H9 (cell line): Measurements from ENCODE around the gene RNF208. TPM values are rescaled to one million over a fixed set of nuclear protein-coding genes. Genes with fewer than 3 reads are reported as not detected.

Experiments used
- DNase-seq: peaks from one replicate; pipeline ENCODE4 v3.0.0-alpha.2; 2017
- H2AFZ ChIP-seq: one replicate; pipeline ENCODE4 v1.6.1; 2013; ENCODE audit warnings: mild to moderate bottlenecking, low read length, control low read depth, moderate library complexity
- H2AK5ac ChIP-seq: 2 replicates; pipeline ENCODE4 v1.6.1; 2013; ENCODE audit warnings: low read length, control low read depth, mixed read lengths; ENCODE audit not compliant: insufficient read length
- H2BK120ac ChIP-seq: one replicate; pipeline ENCODE4 v1.6.1; 2013; ENCODE audit warnings: low read depth, mild to moderate bottlenecking, low read length, control low read depth, inconsistent platforms; ENCODE audit not compliant: poor library complexity, severe bottlenecking
- H2BK12ac ChIP-seq: 2 replicates; pipeline ENCODE4 v1.6.1; 2013; ENCODE audit warnings: low read length, control low read depth, mixed read lengths, low read depth; ENCODE audit not compliant: insufficient read length
- H2BK15ac ChIP-seq: 2 replicates; pipeline ENCODE4 v1.6.1; 2013; ENCODE audit warnings: low read depth, low read length, control low read depth
- H2BK20ac ChIP-seq: one replicate; pipeline ENCODE4 v1.6.1; 2013; ENCODE audit warnings: low read depth, mild to moderate bottlenecking, low read length, control low read depth, inconsistent platforms; ENCODE audit not compliant: poor library complexity, severe bottlenecking
- H2BK5ac ChIP-seq: 2 replicates; pipeline ENCODE4 v1.6.1; 2013; ENCODE audit warnings: low read length, control low read depth, mixed read lengths; ENCODE audit not compliant: insufficient read length
- H3K14ac ChIP-seq: 2 replicates; pipeline ENCODE4 v1.6.1; 2013; ENCODE audit warnings: low read length, control low read depth; ENCODE audit not compliant: insufficient read depth
- H3K18ac ChIP-seq: 2 replicates; pipeline ENCODE4 v1.6.1; 2013; ENCODE audit warnings: low read depth, mild to moderate bottlenecking, mixed read lengths, low read length, control low read depth; ENCODE audit not compliant: insufficient read length
- H3K23ac ChIP-seq: 2 replicates; pipeline ENCODE4 v1.6.1; 2013; ENCODE audit warnings: low read length, control low read depth, mixed read lengths, low read depth; ENCODE audit not compliant: insufficient read length
- H3K23me2 ChIP-seq: 2 replicates; pipeline ENCODE4 v1.6.1; 2013; ENCODE audit warnings: low read depth, mild to moderate bottlenecking, mixed read lengths, low read length, control low read depth; ENCODE audit not compliant: insufficient read length, poor library complexity, severe bottlenecking
- H3K27ac ChIP-seq: 2 replicates; pipeline ENCODE4 v1.5.1; 2013; ENCODE audit warnings: low read length, control low read depth, mixed read lengths, low read depth; ENCODE audit not compliant: insufficient read length
- H3K27me3 ChIP-seq: 2 replicates; pipeline ENCODE4 v1.6.1; 2013; ENCODE audit warnings: low read length, control low read depth, inconsistent platforms; ENCODE audit not compliant: insufficient read depth
- H3K4ac ChIP-seq: 2 replicates; pipeline ENCODE4 v1.6.1; 2013; ENCODE audit warnings: low read depth, mild to moderate bottlenecking, control low read depth, inconsistent platforms, low read length, moderate library complexity
- H3K4me1 ChIP-seq: 2 replicates; pipeline ENCODE4 v1.6.1; 2013; ENCODE audit warnings: low read length, control low read depth, inconsistent platforms; ENCODE audit not compliant: insufficient read depth
- H3K4me2 ChIP-seq: 2 replicates; pipeline ENCODE4 v1.6.1; 2013; ENCODE audit warnings: low read length, control low read depth, mixed read lengths; ENCODE audit not compliant: insufficient read length, insufficient read depth
- H3K56ac ChIP-seq: 2 replicates; pipeline ENCODE4 v1.6.1; 2013; ENCODE audit warnings: low read depth, mild to moderate bottlenecking, mixed read lengths, low read length, control low read depth; ENCODE audit not compliant: insufficient read length
- H3K79me1 ChIP-seq: 2 replicates; pipeline ENCODE4 v1.6.1; 2013; ENCODE audit warnings: low read depth, mild to moderate bottlenecking, moderate library complexity, low read length, control low read depth, inconsistent platforms; ENCODE audit not compliant: insufficient read depth, poor library complexity, severe bottlenecking
- H3K79me2 ChIP-seq: 2 replicates; pipeline ENCODE4 v1.6.1; 2013; ENCODE audit warnings: low read length, control low read depth, inconsistent platforms; ENCODE audit not compliant: insufficient read depth
- H3K9ac ChIP-seq: 2 replicates; pipeline ENCODE4 v1.6.1; 2013; ENCODE audit warnings: low read length, control low read depth, mixed read lengths; ENCODE audit not compliant: insufficient read length; ENCODE audit errors: extremely low read depth
- H3K9me3 ChIP-seq: one replicate; pipeline ENCODE4 v1.6.1; 2013; ENCODE audit warnings: low read depth, low read length, inconsistent platforms; ENCODE audit not compliant: control insufficient read depth
- H3T11ph ChIP-seq: one replicate; pipeline ENCODE4 v1.6.1; 2013; ENCODE audit warnings: mild to moderate bottlenecking, low read length, control low read depth, inconsistent platforms
- H4K20me1 ChIP-seq: one replicate; pipeline ENCODE4 v1.6.1; 2013; ENCODE audit not compliant: control insufficient read depth, insufficient read length, insufficient read depth
- H4K5ac ChIP-seq: 2 replicates; pipeline ENCODE4 v1.6.1; 2013; ENCODE audit warnings: low read depth, mild to moderate bottlenecking, mixed read lengths, low read length, control low read depth; ENCODE audit not compliant: insufficient read length
- H4K8ac ChIP-seq: replicated peaks from 2 replicates; pipeline ENCODE4 v1.6.1; 2013; ENCODE audit warnings: low read length, control low read depth, mixed read lengths, low read depth; ENCODE audit not compliant: insufficient read length
- H4K91ac ChIP-seq: 2 replicates; pipeline ENCODE4 v1.6.1; 2013; ENCODE audit warnings: low read depth, mild to moderate bottlenecking, moderate library complexity, mixed read lengths, low read length, control low read depth; ENCODE audit not compliant: insufficient read length
- H3K27ac Mint-ChIP-seq, 3 experiments: 2 replicates in 2 of 3; 3 replicates in 1 of 3; pipeline ENCODE4 v1.8.0; 2020 to 2021; ENCODE audit warnings: mixed read lengths in 3 of 3, mild to moderate bottlenecking in 1 of 3, moderate library complexity in 1 of 3
- H3K27me3 Mint-ChIP-seq: 2 replicates; pipeline ENCODE4 v1.8.0; 2021; ENCODE audit warnings: low read depth, mild to moderate bottlenecking, moderate library complexity, mixed read lengths
- H3K36me3 Mint-ChIP-seq, 3 experiments: 2 replicates in 2 of 3; 3 replicates in 1 of 3; pipeline ENCODE4 v1.8.0; 2020 to 2021; ENCODE audit warnings: low read depth in 3 of 3, mixed read lengths in 3 of 3; ENCODE audit not compliant: insufficient read depth in 1 of 3
- H3K4me1 Mint-ChIP-seq, 2 experiments: 2 replicates each; pipeline ENCODE4 v1.8.0; 2020; ENCODE audit warnings: mixed read lengths in 2 of 2
- H3K4me3 Mint-ChIP-seq, 2 experiments: 2 replicates in 1 of 2; 3 replicates in 1 of 2; pipeline ENCODE4 v1.8.0; 2020 to 2021; ENCODE audit warnings: mild to moderate bottlenecking in 2 of 2, mixed read lengths in 2 of 2, moderate library complexity in 1 of 2
- H3K9me3 Mint-ChIP-seq, 2 experiments: 2 replicates in 1 of 2; 3 replicates in 1 of 2; pipeline ENCODE4 v1.8.0; 2020; ENCODE audit warnings: mild to moderate bottlenecking in 2 of 2, mixed read lengths in 2 of 2, moderate library complexity in 1 of 2
- CTCF ChIP-seq: fragments of 200-600 bp; sonication (generic); conservative IDR thresholded peaks from 3 replicates; pipeline ENCODE4 v1.8.0; 2021; ENCODE audit warnings: antibody characterized with exemption, mild to moderate bottlenecking
- WGBS: extraction: QIAGEN DNeasy Blood & Tissue Kit; methylation state at CpG from one replicate; pipeline ENCODE4 v1.1.7; 2013; ENCODE audit warnings: missing lambda C conversion rate, low lambda C conversion rate, mixed read lengths; ENCODE audit not compliant: insufficient read length; ENCODE audit errors: extremely low coverage; 5-methylcytosine and 5-hydroxymethylcytosine counted together
- total RNA-seq: library from RNA; stranded (reverse); gene quantifications from 2 replicates; pipeline ENCODE4 v1.2.1, GENCODE V29; 2021

Gene RNF208
- total RNA-seq, 1 experiment from 2014 or later = 7.7 TPM

- no peak within 1 kb of the TSS for H2BK120ac ChIP-seq
- no peak within 1 kb of the TSS for H4K5ac ChIP-seq
- no peaks in the 10 kb centered on the region for H4K20me1 ChIP-seq
- no peaks in the 10 kb centered on the region for H3K79me2 ChIP-seq
- Mint-ChIP-seq H3K4me3 (no peak within 1 kb of the TSS), H3K36me3 (no peaks in the 10 kb centered on the region), H3K4me1 (peaks cover 7 to 11% of the 10 kb centered on the region in 2 experiments), H3K9me3 (no peaks in the 10 kb centered on the region), H3K27ac (no peak within 1 kb of the TSS), H3K27me3 (peaks cover 7% of the 10 kb centered on the region)
- no peaks in the 10 kb centered on the region for H3K79me1 ChIP-seq
- no peak within 1 kb of the TSS for H3K23ac ChIP-seq
- no peaks in the 10 kb centered on the region for H3K9me3 ChIP-seq
- no peak within 1 kb of the TSS for H3K56ac ChIP-seq
- no peak for DNase-seq
- no peak within 1 kb of the TSS for H3K4ac ChIP-seq
- WGBS = no CpG with 5 or more reads among the region's 14 CpGs
- no peak within 1 kb of the TSS for H3K14ac ChIP-seq
- H3K4me1 ChIP-seq = no peaks in the 10 kb centered on the region
- H3K23me2 ChIP-seq = no peaks in the 10 kb centered on the region
- H2BK12ac ChIP-seq = no peak within 1 kb of the TSS
- no peak within 1 kb of the TSS for H2BK20ac ChIP-seq
- H2AK5ac ChIP-seq = no peak within 1 kb of the TSS
- H3T11ph ChIP-seq = no peak within 1 kb of the TSS
- H3K9ac ChIP-seq = no peak within 1 kb of the TSS
- no peak within 1 kb of the TSS for H2AFZ ChIP-seq
- H3K27ac ChIP-seq = no peak within 1 kb of the TSS
- no peak within 1 kb of the TSS for H4K8ac ChIP-seq
- no peak within 1 kb of the TSS for H3K18ac ChIP-seq
- no peak within 1 kb of the TSS for H4K91ac ChIP-seq
- H3K27me3 ChIP-seq = no peaks in the 10 kb centered on the region
- H3K4me2 ChIP-seq = no peak within 1 kb of the TSS
- no peak for TF ChIP-seq CTCF
- H2BK5ac ChIP-seq = no peak within 1 kb of the TSS
- no peak within 1 kb of the TSS for H2BK15ac ChIP-seq
These were observed 8.8 kb upstream of the RNF208 start, which contains the start of gene SLC34A3 for GRCh38 chr9:137230705-137231371. Gene SLC34A3, plus strand, starts transcription at chr9:137230901. Its CDS starts 802 bp downstream, at chr9:137231703.
